HepG2 (cell line): ENCODE results near the gene ELN.

Experiments used
- EZH2 ChIP-seq: conservative IDR thresholded peaks from 2 replicates; pipeline ENCODE4 v1.6.1; 2012; ENCODE audit warnings: mild to moderate bottlenecking, low read depth, low read length, moderate library complexity
- HDAC6 ChIP-seq: fragments of 200-600 bp; sonication (generic); IDR thresholded peaks from 2 replicates; pipeline ENCODE4 v1.7.0; 2017; ENCODE audit warnings: mild to moderate bottlenecking, antibody characterized with exemption, low read length, low read depth
- NBN ChIP-seq: fragments of 450-650 bp; conservative IDR thresholded peaks from 2 replicates; pipeline ENCODE4 v1.6.1; 2017
- TAF1 ChIP-seq: sonication (generic); formaldehyde crosslinking; IDR thresholded peaks from 2 replicates; pipeline ENCODE4 v1.4.0; 2020; ENCODE audit warnings: missing genetic modification reagents
- TBP ChIP-seq: sonication (generic); formaldehyde crosslinking; IDR thresholded peaks from 2 replicates; pipeline ENCODE4 v1.5.0; 2020; ENCODE audit warnings: missing genetic modification reagents
- ZSCAN29 ChIP-seq: sonication (generic); formaldehyde crosslinking; conservative IDR thresholded peaks from 2 replicates; pipeline ENCODE4 v1.4.0; 2020; ENCODE audit warnings: mild to moderate bottlenecking, missing genetic modification reagents
- ZZZ3 ChIP-seq: sonication (generic); formaldehyde crosslinking; IDR thresholded peaks from 2 replicates; pipeline ENCODE4 v1.4.0; 2020; ENCODE audit warnings: missing genetic modification reagents, mild to moderate bottlenecking, borderline replicate concordance
- TF ChIP-seq, protein P1 (sequence below): sonication (generic); formaldehyde crosslinking; conservative IDR thresholded peaks from 2 replicates; pipeline ENCODE4 v1.4.0; 2020; ENCODE audit warnings: missing genetic modification reagents
- TF ChIP-seq, protein P2 (sequence below), 2 experiments: sonication (generic) in 1 of 2; formaldehyde crosslinking in 1 of 2; IDR thresholded peaks; 2 replicates each; pipeline versions ENCODE4 v1.5.1 to v1.6.1; 2011 to 2020; ENCODE audit warnings: borderline replicate concordance in 1 of 2, low read depth in 1 of 2, low read length in 1 of 2, mild to moderate bottlenecking in 1 of 2, missing genetic modification reagents in 1 of 2, moderate library complexity in 1 of 2

DNA sequence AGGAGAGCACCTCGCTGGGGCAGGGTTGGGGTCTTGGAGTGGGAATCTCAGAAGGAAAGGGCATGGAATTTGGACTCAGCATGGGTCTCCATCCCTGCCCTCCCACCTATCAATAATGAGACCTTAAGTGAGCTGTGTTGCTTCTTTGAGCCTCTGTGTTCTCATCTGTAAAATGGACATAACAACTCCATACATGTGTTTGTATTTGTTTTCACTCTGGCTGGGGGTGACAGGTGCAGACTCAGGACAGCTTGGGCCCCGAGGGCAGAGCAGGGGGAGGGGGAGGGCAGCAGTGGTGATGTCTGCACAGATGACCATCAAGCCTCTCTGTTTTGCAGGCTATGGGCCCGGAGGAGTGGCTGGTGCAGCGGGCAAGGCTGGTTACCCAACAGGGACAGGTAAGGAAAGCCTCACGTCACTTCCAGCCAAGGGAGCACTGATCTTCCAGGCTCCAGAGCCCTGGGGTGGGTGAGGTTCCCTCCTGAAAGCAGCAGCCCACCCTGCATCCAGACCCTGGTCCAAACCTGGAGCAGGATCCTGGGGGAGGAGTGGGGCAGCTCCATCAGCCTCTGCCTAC, 19.9 kb downstream of the ELN start:
- TF ChIP-seq, protein P1, sequence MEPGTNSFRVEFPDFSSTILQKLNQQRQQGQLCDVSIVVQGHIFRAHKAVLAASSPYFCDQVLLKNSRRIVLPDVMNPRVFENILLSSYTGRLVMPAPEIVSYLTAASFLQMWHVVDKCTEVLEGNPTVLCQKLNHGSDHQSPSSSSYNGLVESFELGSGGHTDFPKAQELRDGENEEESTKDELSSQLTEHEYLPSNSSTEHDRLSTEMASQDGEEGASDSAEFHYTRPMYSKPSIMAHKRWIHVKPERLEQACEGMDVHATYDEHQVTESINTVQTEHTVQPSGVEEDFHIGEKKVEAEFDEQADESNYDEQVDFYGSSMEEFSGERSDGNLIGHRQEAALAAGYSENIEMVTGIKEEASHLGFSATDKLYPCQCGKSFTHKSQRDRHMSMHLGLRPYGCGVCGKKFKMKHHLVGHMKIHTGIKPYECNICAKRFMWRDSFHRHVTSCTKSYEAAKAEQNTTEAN, result no peak
- TF ChIP-seq NBN, result no peak
- no peak for TF ChIP-seq TAF1 (CRISPR knock-in tag)
- no peak for TF ChIP-seq ZZZ3 (CRISPR knock-in tag)
- TF ChIP-seq, protein P2, sequence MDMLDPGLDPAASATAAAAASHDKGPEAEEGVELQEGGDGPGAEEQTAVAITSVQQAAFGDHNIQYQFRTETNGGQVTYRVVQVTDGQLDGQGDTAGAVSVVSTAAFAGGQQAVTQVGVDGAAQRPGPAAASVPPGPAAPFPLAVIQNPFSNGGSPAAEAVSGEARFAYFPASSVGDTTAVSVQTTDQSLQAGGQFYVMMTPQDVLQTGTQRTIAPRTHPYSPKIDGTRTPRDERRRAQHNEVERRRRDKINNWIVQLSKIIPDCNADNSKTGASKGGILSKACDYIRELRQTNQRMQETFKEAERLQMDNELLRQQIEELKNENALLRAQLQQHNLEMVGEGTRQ (IDR thresholded peaks at IDR 0.05; ENCODE audit: low read depth, low read length), result no peak
- TF ChIP-seq, protein P2 (CRISPR knock-in tag; IDR thresholded peaks at IDR 0.05; ENCODE audit: borderline replicate concordance), result no peak
- TF ChIP-seq EZH2, result no peak
- no peak for TF ChIP-seq HDAC6
- TF ChIP-seq TBP (CRISPR knock-in tag), result no peak
- no peak for TF ChIP-seq ZSCAN29 (CRISPR knock-in tag)
